Lower leg skin (tissue), 3 donors: Measurements from ENCODE around the gene DNLZ.

Experiments
- CTCF ChIP-seq, 3 donors: fragments of 450-650 bp; IDR thresholded peaks; one replicate each; pipeline ENCODE4 v1.5.1; 2016; ENCODE audit warnings: antibody characterized with exemption in 3 of 3, mild to moderate bottlenecking in 3 of 3, moderate library complexity in 2 of 3
- POLR2A ChIP-seq, 2 donors: fragments of 450-650 bp; IDR thresholded peaks; one replicate each; pipeline ENCODE4 v1.6.1; 2016 to 2017; ENCODE audit warnings: antibody characterized with exemption in 2 of 2, mild to moderate bottlenecking in 1 of 2, moderate library complexity in 1 of 2

DNA sequence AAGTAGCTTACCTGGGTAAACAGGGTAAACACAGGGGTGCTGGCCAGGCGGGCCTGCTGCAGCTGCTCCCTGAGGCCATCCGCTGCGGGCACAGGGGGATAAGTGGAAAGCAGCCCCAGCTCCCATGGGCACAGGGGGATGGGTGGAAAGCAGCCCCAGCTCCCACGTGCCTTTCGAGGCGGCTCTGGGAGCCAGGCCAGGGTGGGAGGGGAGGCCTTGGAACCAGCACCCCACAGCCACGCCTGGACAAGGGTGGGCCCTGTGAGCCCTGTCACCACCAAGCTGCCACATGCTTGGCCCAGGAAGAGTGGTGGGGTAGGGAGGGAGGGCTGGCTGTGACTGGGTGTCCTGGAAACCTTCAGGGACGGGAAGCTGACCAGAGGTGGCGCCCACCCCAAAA, 17.8 kb upstream of the DNLZ start:
- TF ChIP-seq POLR2A (IDR thresholded peaks at IDR 0.05), result no peak
- no peak for TF ChIP-seq CTCF (IDR thresholded peaks at IDR 0.05)
